GM12892 (cell line): ENCODE data around the gene SYNE1.

ENCODE experiments used
- POLR2A ChIP-seq: IDR thresholded peaks from 2 replicates; pipeline ENCODE4 v1.6.1; 2011; ENCODE audit warnings: low read depth, low read length, control low read depth
- POLR2AphosphoS5 ChIP-seq: IDR thresholded peaks from 2 replicates; pipeline ENCODE4 v1.6.1; 2011; ENCODE audit warnings: low read depth, low read length, control low read depth
- TAF1 ChIP-seq: IDR thresholded peaks from 2 replicates; pipeline ENCODE4 v1.6.1; 2011; ENCODE audit warnings: low read depth, mild to moderate bottlenecking, control low read depth, low read length, borderline replicate concordance

- TF ChIP-seq POLR2A: no peak
- TF ChIP-seq POLR2AphosphoS5: no peak
- TF ChIP-seq TAF1: no peak
Observed at GRCh38 chr6:152223636-152224035, 413.5 kb downstream of the SYNE1 start.
